GM19238 (cell line): ENCODE results near the gene ZDHHC17.
"Not testable (repeated sequence)": the region's sequence is repeated elsewhere in the genome, so short reads cannot be mapped to it uniquely, and the experiment has no call there.

Experiments used
- DNase-seq: peaks from one replicate; pipeline ENCODE4 v3.0.0; 2011; ENCODE audit warnings: low spot score; ENCODE audit not compliant: insufficient read length

The ZDHHC17 gene, protein sequence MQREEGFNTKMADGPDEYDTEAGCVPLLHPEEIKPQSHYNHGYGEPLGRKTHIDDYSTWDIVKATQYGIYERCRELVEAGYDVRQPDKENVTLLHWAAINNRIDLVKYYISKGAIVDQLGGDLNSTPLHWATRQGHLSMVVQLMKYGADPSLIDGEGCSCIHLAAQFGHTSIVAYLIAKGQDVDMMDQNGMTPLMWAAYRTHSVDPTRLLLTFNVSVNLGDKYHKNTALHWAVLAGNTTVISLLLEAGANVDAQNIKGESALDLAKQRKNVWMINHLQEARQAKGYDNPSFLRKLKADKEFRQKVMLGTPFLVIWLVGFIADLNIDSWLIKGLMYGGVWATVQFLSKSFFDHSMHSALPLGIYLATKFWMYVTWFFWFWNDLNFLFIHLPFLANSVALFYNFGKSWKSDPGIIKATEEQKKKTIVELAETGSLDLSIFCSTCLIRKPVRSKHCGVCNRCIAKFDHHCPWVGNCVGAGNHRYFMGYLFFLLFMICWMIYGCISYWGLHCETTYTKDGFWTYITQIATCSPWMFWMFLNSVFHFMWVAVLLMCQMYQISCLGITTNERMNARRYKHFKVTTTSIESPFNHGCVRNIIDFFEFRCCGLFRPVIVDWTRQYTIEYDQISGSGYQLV

DNA sequence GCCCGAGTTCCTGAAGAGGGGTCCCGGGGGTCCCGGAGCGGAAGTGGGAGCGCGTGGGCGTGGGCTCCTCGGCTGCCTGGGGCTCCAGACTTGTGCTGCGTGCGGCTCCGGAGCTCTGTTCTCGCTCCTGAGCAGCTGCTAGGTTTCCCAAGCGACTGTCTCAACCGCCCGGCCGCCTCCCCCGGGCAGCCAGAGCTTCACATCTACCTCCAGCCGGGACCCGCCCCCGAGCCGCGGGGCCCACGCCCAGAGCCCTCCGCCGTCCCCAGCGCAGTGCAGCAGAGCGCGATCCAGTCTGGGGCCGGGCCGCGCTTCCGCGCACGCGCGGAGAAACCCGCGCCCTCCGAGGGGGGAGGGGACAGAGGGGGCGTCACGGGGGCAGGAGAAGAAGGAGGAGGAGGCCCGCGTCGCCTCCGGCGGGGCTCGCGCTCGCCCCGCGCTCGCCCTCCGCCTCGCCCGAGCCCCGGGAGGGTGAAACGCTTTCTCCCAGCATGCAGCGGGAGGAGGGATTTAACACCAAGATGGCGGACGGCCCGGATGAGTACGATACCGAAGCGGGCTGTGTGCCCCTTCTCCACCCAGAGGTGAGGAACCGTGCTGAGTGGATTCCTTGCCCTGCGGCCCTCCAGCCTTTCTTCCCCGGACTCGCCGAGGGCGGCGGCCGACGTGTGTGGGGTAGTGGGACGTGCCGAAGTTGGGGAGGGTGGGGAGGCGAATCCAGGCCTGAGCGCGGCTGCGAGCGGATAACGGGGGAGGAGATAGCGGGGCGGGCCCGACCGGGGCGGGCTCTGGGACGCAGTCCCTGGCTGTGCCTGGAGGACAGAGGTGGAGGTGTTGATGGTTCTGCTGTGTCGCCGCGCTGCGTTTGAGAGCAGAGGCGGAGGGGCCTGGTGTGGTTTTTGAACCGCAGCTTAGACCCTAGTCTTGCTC, at the start of gene ZDHHC17:
ZDHHC17 (plus strand) TSS at position 370 of the 930 bp plus-strand sequence; CDS start at position 492, 122 bp downstream.
- peak; percentile 75 for DNase-seq

DNA sequence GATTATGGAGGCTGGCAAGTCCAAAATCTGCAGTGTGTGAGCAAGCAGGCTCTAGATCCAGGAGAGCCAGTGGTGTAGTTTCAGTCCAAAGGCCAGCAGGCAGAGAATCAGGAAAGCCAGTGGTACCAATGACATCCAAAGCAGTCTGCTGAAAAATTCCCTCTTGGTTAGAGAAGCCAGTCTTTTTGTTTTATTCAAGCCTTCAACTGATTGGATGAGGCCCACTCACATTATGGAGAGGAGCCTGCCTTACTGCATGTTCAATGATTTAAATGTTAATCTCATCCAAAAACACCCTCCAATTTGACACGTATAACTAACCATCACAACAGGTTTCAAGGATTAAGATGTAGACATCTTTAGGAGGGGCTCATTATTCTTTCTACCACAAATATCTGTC, 49.5 kb upstream of the ZDHHC17 start:
- DNase-seq, result no peak

DNA sequence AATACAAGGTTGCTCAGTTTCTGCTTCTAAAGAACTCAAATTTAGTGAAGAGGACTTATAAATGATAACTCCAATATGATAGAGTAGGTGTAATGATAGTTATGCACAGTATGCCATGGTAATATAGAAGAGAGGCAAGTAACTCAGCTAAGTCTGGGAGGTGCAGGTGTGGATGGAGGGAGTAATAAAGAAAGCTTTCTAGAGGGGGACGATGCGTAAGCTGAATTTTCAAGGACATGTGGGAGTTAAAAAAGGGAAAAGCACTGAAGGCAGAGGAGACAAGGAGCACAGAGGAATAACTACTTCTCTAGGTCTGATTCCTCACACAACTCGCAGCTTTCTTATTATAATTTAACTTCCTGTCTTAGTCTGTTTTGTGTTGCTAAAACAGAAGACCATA, 49.1 kb upstream of the ZDHHC17 start:
- DNase-seq, result no peak

DNA sequence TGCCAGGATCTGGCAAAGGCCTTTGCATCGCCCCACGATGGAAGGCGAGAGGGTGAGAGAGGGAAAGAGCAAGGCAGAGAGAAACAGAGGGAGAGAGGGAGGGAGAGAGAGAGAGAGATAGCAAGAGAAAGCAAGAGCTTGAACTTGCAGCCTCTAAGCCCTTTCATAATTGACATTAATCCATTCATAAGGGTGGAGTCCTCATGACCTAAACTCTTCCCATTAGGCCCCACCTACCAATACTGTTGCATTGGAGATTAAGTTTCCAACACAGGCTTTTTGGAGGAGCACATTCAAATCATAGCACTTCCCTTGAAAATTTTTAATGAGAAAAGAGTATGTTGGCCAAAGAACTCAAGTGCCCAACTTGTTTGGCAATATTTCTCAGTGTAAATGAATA, 48.6 kb upstream of the ZDHHC17 start:
- DNase-seq, result no peak

DNA sequence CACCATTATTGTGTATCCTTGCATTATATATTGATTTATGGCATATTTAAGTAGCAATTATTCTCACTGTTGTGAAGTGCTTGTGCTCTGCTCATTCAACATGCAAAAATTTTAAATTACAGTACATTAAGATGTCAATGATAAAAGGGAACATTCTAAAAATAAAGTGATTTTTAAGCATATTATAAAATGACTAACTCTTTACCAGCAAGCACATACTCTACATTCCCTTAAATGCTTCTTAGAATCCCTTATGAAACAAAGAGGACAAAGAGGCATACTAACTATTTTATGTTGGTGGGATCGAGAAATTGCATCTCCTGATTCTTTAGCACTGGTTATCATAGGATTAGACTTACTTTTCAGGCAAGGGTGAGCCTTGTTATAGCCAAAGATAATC, 46.6 kb upstream of the ZDHHC17 start:
- DNase-seq, result no peak

DNA sequence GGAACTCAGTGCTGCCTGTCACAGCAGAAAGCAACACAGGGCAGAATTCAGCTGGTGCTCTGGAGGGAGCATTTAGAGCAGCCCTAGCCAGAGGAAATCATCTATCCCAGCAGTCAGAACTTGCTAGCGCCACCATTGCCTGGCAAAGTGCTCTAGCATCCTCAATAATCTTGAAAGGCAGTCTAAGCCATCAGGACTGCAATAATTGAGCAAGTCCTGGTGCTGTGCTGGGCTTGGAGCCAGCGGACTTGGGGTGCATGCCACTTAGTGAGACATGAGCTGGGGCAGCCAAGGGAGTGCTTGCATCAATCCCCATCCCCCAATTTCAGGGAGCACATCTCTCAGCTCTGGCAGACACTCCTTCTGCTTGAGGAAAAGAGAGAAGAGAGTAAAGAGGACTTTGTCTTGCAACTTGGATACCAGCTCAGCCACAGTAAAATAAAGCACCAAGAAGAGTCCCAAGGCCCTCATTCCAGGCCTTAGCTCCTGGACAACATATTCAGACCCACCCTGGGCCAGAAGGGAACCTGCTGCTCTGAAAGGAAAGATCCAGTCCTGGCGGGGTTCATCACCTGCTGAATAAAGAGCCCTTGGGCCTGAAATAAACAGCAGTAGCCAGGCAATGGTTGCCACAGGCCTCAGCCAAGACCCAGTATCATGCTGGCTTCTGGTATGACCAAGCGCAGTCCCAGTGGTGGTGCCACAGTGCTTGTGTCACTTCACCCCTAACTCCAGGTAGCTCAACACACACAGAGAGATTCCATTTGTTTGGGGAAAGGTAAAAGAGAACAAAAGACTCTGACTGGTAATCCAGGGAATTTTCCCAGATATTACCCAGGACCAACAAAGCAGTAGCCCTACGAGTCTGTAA, 44.5 kb upstream of the ZDHHC17 start:
- DNase-seq, result no peak

DNA sequence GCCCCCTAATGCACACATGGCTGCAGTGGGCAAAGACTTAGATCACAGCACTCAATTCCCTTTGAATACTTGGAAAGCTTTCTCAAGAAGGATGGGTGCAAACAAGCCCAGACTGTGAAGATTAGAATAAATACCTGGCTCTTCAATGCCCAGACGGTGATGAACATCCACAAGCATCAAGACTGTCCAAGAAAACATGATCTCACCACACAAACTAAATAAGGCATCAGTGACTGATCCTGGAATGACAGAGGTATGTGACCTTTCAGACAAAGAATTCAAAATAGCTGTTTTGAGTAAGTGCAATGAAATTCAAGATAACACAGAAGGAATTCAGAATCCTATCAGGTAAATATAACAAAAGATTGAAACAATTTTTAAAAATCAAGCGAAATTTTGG, 43.8 kb upstream of the ZDHHC17 start:
- DNase-seq, result no peak

DNA sequence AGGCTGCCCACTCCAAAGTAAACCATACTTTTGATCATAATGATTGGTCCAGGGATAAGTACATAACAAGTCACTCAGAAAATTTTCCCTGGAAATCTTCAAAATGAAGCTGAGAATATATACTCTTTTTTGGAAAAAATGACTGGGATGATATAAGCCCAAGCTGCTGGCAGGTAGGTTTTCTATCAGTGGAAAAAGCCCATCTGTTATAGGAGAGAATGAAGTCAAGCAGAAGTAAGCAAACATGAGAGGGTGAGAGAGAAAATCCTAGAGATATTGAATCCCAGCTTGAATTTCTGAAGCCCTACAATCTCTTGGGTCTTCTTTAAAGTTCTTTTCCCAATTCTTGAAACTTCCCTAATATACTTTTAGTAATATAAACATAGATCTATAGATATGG, 37.3 kb upstream of the ZDHHC17 start:
- DNase-seq, result no peak

DNA sequence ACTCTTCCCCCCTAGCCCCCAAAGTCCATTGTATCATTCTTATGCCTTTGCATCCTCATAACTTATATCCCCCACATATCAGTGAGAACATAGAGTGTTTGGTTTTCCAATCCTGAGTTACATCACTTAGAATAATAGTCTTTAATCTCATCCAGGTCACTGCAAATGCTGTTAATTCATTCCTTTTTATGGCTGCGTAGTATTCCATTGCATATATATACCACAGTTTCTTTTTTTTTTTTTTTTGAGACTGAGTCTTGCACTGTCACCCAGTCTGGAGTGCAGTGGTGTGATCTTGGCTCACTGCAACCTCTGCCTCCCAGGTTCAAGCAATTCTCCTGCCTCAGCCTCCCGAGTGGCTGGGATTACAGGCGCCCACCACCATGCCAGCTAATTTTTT, 31.7 kb upstream of the ZDHHC17 start:
- not testable (repeated sequence) for DNase-seq

DNA sequence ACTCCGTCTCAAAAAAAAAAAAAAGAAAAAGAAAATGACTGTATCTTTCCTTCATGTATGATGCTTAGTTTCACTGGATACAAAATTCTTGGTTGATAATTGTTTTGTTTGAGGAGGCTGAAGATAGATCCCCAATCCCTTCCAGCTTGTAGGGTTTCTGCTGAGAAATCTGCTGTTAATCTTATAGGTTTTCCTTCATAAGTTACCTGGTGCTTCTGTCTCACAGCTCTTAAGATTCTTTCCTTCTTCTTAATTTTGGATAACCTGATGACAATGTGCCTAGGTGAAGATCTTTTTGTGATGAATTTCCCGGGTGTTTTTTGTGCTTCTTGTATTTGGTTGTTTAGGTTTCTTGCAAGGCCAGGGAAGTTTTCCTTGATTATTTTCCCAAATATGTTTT, 26.2 kb upstream of the ZDHHC17 start:
- DNase-seq, result not testable (repeated sequence)

DNA sequence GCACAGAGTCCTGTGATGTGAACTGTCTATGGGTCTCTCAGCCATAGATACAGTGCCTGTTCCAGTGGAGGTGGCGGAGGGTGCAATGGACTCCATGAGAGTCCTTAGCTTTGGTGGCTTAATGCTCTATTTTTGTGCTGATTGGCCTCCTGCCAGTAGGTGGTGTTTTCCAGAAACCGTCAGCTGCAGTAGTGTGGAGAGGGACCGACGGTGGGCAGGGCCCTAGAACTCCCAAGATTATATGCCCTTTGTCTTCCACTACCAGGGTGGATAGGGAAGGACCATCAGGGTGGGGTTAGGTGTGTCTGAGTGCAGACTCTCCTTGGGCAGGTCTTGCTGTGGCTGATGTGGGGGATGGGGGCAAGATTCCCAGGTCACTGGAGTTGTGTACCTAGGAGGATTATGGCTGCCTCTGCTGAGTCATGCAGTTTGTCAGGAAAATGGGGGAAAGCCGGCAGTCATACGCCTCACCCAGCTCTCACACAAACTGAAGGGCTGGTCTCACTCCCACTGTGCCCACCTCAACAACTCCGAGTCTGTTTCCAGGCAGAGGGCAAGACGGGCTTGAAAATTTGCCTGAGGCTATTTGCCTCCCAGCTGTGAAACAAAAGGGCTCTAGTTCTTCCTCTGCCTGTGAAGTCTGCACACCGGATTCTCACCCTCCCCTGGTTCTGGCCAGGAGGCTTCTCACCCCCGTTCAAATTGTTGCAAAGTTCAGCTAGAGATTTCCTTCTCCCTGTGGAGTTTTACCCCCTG, 24.9 kb upstream of the ZDHHC17 start:
- DNase-seq, result no peak

DNA sequence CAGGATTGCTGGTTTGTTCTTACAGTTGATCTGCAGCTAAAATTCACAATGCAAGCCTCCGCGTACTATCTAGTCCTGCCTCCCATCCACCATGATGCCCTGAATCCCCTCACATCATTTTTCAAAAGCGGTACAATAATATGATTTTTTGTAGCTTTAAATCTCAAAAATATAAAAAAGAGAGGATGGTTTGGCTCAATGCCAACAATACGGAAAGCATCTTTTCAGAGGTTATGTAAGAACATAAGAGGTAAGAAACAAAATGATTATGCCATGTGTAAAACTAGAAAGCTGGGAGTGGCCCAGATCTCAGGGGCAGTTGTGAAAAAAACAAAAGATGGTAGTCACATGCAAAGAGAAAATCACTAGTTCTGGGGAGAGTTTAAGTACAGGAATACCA, 24.0 kb upstream of the ZDHHC17 start:
- DNase-seq, result no peak

DNA sequence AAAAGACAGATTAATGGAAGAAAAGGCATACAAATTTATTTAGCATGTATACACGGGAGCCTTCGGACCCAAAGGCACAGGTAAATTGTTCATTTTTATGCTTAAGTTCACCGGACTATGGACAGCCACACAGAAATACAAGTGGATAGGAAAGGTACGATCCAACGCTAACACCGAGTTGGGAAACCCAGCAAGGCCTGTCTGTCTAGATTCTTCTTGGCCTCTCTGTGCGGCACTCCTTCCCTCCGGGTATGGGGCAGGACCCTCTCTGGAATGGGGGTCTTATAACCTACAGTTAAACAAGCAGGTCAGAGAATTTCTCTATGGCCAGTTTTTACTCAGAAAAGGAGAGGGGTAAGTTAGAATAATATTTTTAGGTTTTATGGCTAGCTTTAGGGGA, 23.4 kb upstream of the ZDHHC17 start:
- DNase-seq, result no peak

DNA sequence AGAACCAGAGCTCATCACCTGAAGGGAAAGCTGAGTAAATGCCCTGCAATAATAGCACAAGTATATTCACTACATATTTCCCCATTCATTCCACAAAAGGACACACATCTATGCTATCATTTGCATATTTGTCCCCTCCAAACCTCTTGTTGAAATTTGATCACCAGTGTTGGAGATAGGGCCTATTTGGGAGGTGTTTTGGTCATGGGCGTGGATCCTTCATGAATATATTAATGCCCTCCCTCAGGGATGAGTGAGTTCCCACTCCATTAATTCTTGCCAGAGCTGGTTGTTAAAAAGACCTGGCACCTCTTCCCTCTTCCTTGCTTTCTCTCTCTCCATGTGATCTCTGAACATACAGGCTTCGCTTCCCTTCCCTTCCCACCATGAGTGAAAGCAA, 18.6 kb upstream of the ZDHHC17 start:
- no peak for DNase-seq

DNA sequence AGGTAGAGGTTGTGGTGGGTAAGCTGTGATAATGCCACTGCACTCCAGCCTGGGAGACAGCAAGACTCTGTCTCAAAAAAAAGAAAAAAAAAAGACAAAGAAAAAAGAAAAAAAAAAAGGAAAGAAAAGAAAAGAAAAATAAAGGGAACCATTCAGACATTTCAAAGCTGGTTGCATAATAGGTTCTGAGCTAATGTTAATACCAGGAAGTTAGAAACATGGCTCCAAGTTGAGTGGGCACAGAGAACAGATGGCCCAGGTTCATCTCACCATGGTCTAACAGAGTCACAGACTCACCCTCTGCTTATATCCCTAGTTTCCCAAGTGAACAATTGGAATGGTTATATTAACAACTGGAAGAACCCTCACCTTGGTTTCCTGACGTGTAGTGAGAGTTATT, 17.4 kb upstream of the ZDHHC17 start:
- DNase-seq, result no peak

DNA sequence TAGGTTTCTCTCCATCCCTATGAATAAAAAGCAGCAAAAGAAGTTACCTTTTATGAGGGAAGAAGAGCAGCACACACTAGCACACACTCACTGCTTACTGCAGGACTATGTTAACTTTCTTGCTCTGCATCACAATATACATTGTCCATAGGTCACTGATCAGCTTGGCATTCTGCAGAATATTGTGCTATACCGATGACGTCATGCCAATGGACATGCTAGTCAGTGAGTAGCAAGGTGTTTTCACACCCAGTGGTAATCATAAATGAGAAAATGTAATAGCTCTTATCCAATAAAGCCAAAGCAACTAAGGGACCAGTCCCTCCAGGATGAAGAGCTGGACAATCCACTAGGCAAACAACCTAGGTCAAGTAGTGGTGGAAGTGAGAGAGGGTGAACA, 16.7 kb upstream of the ZDHHC17 start:
- no peak for DNase-seq

DNA sequence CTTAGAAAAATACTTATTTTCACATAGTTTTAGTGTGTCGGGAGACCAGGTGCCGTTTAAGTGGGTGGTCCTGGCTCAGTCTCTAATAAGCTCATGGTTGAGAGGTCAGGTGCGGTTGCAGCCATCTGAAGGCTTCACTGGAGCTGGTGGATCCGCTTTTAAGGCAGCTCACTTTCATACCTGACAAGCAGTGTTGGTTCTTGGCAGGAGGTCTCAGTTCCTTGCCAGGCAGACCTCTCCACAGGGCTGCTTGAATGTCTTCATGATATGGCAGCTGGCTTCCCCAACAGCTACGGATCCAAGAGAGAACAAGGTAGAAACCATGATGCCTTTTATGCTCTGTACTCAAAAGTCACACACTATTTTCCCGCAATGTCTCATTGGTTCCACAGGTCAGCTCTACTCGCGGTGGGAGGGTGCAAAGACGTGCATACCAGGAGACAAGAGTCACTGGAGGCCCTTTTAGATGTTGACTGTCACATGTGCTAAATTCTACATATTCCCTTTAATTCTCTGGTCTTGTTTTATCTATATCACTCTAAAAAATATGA, 8.0 kb upstream of the ZDHHC17 start:
- DNase-seq, result no peak

DNA sequence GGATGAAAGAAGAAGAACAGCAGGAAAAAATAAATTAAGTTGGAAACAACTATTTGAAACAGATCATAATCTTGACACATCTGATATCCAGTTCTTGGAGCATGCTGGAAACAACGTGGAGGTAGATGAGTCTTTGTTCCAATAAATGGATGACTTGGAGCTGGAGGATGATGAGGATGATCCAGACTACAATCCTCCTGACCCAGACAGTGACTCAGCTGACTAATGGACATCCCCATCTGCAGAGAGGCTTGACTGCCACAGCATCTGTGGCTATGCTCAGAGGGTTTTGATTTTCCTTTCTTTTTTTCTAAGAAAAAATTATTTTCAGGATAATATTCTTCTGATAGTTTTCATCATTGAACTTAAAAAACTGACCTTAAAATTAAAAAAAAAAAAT, 6.2 kb upstream of the ZDHHC17 start:
- DNase-seq, result no peak

DNA sequence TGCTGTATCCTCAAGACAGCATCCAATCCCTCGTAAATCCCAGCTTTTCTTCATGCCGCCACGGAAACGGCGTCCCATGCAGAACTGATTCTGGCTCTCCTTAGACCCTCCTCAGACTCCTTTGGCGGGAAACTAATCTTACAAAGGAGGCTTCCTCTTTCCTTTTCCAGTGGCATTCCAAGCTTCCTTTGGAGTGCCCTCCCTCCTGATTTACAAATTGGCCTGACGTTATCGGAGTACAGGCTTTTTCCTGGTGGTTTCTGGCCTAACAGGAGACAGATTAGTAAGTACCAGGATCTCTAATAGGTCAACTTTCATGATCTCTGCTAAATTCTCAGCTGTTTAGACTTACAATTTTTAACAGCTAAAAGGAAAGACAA, 1.3 kb upstream of the ZDHHC17 start:
- DNase-seq, result no peak

DNA sequence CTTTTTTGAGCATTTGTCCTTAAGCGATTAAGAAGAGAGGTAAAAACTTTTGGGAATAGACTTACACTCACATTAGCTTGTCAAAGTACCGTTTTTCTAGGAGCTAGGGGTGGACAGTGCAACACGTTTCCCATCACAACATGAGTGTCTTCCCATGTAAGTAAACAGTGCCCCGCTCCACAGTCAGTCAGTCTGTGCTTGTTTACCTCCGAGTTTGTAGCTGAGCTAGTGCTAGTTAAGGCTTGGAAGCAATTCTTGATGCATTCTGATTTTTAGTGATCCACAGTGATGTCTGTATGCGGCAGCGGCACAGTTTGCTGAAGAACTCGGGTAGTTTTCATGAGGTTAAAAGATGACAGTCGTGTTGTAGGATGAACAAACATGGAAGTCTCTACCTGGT, 941 bp downstream of the ZDHHC17 start:
- DNase-seq, result no peak
